T-helper 1 cell treated with Interleukin-12 subunit alpha and Interleukin-12 subunit beta and Interleukin-4 antibody, amounts not matched to agents 30 μg/mL and 1 μg/mL, for 36 hours (primary cell): ENCODE data around the gene TRAPPC8.
"Not testable (repeated sequence)": the region's sequence is repeated elsewhere in the genome, so short reads cannot be mapped to it uniquely, and the experiment has no call there.

Experiments used
- H3K27ac Mint-ChIP-seq: one replicate; pipeline ENCODE4 v1.8.0; 2021; ENCODE audit warnings: mild to moderate bottlenecking, mixed read lengths
- H3K27me3 Mint-ChIP-seq: one replicate; pipeline ENCODE4 v1.8.0; 2021; ENCODE audit warnings: low read depth, mixed read lengths
- H3K36me3 Mint-ChIP-seq: one replicate; pipeline ENCODE4 v1.8.0; 2021; ENCODE audit warnings: low read depth, mixed read lengths
- H3K4me1 Mint-ChIP-seq: one replicate; pipeline ENCODE4 v1.8.0; 2021; ENCODE audit warnings: low read depth, mixed read lengths
- H3K4me3 Mint-ChIP-seq: one replicate; pipeline ENCODE4 v1.8.0; 2021; ENCODE audit warnings: mild to moderate bottlenecking, moderate library complexity, mixed read lengths
- H3K9me3 Mint-ChIP-seq: one replicate; pipeline ENCODE4 v1.8.0; 2021; ENCODE audit warnings: mixed read lengths

Gene TRAPPC8

DNA sequence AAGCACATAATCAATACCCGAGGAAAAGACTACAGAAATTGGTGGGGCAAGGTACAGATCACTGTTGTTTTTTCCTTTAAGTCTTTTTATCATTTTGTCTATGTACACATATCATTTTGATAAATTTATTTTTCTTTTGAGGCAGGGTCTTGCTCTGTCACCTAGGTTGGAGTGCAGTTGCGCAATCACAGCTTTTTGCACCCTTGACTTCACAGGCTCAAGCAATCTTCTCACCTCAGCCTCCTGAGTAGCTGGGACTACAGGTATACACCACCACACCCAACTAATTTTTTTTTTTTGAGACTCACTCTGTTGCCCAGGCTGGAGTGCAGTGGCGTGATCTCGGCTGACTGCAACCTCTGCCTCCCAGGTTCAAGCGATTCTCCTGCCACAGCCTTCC, 15.9 kb downstream of the TRAPPC8 start:
- not testable (repeated sequence) for H3K4me1 Mint-ChIP-seq, H3K27ac Mint-ChIP-seq, H3K4me3 Mint-ChIP-seq, H3K9me3 Mint-ChIP-seq, H3K27me3 Mint-ChIP-seq
- peaks cover 35% of the 10 kb centered on the region for H3K36me3 Mint-ChIP-seq

- no peaks in the 10 kb centered on the region for H3K4me1 Mint-ChIP-seq
- peaks cover 14% of the 10 kb centered on the region for H3K36me3 Mint-ChIP-seq
- no peaks in the 10 kb centered on the region for H3K9me3 Mint-ChIP-seq
- H3K4me3 Mint-ChIP-seq = no peak overlapping the region
- no peak overlapping the region for H3K27ac Mint-ChIP-seq
- H3K27me3 Mint-ChIP-seq = no peaks in the 10 kb centered on the region
Observed at GRCh38 chr18:31920277-31920676, 22.7 kb downstream of the TRAPPC8 start.

DNA sequence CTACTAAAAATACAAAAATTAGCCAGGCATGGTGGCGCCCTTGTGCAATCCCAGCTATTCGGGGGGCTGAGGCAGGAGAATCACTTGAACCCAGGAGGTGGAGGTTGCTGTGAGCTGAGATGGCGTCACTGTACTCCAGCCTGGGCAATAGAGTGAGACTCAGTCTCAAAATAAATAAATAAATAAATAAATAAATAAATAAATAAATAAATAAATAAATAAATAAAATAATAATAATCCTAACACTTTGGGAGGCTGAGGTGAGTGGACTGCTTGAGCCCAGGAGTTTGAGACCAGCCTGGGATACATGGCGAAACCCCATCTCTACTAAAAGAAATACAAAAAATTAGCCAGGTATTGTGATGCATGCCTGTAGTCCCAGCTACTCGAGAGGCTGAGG, 23.6 kb downstream of the TRAPPC8 start:
- peaks cover 12% of the 10 kb centered on the region for H3K36me3 Mint-ChIP-seq
- H3K9me3 Mint-ChIP-seq, H3K4me1 Mint-ChIP-seq, H3K4me3 Mint-ChIP-seq, H3K27me3 Mint-ChIP-seq, H3K27ac Mint-ChIP-seq: not testable (repeated sequence)

DNA sequence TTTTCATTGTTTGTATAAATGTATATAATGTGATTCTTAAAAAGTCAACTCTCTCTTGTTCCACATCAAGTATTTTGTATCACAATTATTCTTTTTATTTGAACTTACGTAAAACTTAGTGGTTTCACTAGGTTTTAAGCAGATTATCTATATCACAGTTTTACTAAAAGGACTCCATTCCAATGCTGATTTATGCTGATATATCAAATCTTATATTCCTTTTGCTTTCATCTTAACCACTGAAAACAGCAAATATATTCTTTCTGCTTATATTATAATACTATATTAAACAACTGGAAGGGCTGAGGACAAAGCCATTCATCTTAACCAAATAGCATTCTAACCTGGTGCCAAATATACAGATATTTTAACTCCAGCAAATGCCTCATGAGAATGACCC, 24.2 kb downstream of the TRAPPC8 start:
- H3K36me3 Mint-ChIP-seq = peaks cover 12% of the 10 kb centered on the region
- no peaks in the 10 kb centered on the region for H3K4me1 Mint-ChIP-seq
- no peak overlapping the region for H3K4me3 Mint-ChIP-seq
- H3K9me3 Mint-ChIP-seq = no peaks in the 10 kb centered on the region
- no peak overlapping the region for H3K27ac Mint-ChIP-seq
- H3K27me3 Mint-ChIP-seq = no peaks in the 10 kb centered on the region

- no peaks in the 10 kb centered on the region for H3K27me3 Mint-ChIP-seq
- no peaks in the 10 kb centered on the region for H3K9me3 Mint-ChIP-seq
- H3K27ac Mint-ChIP-seq = no peak overlapping the region
- H3K4me3 Mint-ChIP-seq = no peak overlapping the region
- peaks cover under 1% of the 10 kb centered on the region for H3K4me1 Mint-ChIP-seq
- H3K36me3 Mint-ChIP-seq = peaks cover 23% of the 10 kb centered on the region
Observed at GRCh38 chr18:31901063-31901462, 41.9 kb downstream of the TRAPPC8 start.

DNA sequence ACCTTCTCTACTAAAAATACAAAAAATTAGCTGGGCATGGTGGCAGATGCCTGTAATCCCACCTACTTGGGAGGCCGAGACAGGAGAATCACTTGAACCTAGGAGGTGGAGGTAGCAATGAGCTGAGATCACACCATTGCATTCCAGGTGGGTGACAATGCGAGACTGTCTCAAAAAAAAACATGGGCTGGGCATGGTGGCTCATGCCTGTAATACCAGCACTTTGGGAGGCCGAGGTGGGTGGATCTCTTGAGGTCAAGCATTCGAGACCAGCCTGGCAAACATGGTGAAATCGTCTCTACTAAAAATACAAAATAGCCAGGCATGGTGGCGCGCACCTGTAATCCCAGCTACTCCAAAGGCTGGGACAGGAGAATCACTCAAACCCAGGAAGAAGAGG, 43.2 kb downstream of the TRAPPC8 start:
- not testable (repeated sequence) for H3K4me1 Mint-ChIP-seq, H3K27me3 Mint-ChIP-seq, H3K9me3 Mint-ChIP-seq, H3K27ac Mint-ChIP-seq, H3K4me3 Mint-ChIP-seq
- H3K36me3 Mint-ChIP-seq = peaks cover 30% of the 10 kb centered on the region

GRCh38 chr18:31892936-31893335, 50.0 kb downstream of the TRAPPC8 start:
- H3K36me3 Mint-ChIP-seq = peaks cover 36% of the 10 kb centered on the region
- H3K4me1 Mint-ChIP-seq = peaks cover 2% of the 10 kb centered on the region
- no peaks in the 10 kb centered on the region for H3K27me3 Mint-ChIP-seq
- H3K27ac Mint-ChIP-seq = no peak overlapping the region
- H3K4me3 Mint-ChIP-seq = no peak overlapping the region
- H3K9me3 Mint-ChIP-seq = no peaks in the 10 kb centered on the region

DNA sequence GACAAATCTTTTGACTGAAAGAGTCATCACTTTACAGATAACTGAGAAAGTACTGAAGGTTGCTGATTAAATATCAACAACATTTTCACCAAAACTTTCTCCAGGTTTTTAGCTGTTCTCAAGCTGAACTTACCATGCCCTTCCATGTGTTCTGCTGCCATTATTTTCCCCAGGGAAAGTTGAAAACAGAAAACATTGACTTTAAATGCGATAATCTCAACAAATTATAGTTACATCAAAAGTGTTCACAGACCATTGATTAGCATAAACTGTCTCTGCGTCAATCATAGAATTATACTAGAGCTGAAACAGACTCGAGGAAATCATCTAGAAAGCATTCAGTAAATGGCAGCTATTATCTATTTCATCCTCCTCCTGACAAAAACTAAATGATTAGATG, 51.4 kb downstream of the TRAPPC8 start:
- no peaks in the 10 kb centered on the region for H3K9me3 Mint-ChIP-seq
- peaks cover 40% of the 10 kb centered on the region for H3K36me3 Mint-ChIP-seq
- no peak overlapping the region for H3K27ac Mint-ChIP-seq
- H3K4me1 Mint-ChIP-seq = peaks cover 2% of the 10 kb centered on the region
- H3K27me3 Mint-ChIP-seq = no peaks in the 10 kb centered on the region
- H3K4me3 Mint-ChIP-seq = no peak overlapping the region

DNA sequence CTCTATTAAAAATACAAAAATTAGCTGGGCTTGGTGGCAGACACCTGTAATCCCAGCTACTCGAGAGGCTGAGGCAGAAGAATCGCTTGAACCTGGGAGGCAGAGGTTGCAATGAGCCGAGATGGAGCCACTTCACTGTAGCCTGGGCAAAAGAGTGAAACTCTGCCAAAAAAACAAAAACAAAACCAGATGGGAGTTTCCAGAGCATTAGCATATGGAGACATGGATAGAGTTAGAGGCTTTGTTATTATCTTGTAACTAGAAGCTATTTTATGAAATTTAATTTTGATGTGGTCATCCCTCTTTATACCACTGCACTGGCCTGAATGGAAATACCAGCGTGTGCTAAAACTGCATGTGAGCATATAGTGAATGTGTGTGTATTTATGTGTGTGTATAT, 58.9 kb downstream of the TRAPPC8 start:
- Mint-ChIP-seq H3K36me3 (peaks cover 58% of the 10 kb centered on the region), H3K4me3 (no peak overlapping the region), H3K27me3 (no peaks in the 10 kb centered on the region), H3K27ac (no peak overlapping the region), H3K9me3 (peaks cover 10% of the 10 kb centered on the region), H3K4me1 (no peaks in the 10 kb centered on the region)

DNA sequence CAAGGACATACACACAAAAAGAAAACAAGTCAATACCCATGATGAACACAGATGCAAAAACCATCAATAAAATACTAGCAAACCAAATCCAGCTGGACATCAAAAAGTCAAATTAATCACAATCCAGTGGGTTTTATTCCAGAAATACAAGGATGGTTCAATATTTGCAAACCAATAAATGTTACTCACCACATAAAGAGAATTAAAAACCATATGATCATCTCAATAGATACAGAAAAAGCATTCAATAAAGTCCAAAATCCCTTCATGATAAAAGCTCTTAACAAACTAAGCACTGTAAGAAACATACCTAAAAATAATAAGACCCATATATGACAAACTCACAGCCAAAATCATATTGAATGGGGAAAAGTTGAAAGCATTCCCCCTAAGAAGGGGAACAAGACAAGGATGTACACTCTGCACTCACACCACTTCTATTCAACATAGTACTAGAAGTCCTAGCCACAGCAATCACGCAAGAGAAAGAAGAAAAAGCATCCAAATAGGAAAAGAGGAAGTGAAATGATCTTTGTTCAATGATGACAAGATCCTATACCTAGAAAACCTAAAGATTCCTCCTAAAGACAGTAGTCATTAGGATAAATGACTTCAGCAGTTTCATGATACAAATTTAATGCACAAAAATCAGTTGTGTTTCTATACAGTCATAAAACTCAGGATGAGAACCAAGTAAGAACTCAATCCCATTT, 62.6 kb downstream of the TRAPPC8 start:
- Mint-ChIP-seq H3K27me3 (no peaks in the 10 kb centered on the region), H3K4me3 (no peak overlapping the region), H3K4me1 (peaks cover 5% of the 10 kb centered on the region), H3K36me3 (peaks cover 54% of the 10 kb centered on the region), H3K27ac (no peak overlapping the region), H3K9me3 (peaks cover 10% of the 10 kb centered on the region)

DNA sequence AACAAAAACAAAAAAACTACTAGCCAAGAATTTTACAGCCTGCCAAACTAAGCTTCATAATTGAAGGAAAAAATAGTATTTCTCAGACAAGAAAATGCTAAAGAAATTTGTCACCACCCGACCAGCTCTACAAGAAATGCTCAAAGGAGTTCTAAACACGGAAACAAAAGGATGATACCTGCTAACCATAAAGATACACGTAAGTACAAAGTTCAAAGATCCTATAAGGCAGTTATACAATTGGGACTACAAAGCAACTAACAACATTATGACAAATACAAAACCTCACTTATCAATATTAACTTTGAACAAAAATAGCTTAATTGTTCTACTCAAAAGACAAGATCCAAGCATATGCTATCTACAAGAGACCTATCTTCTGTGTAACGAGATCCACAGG, 64.6 kb downstream of the TRAPPC8 start:
- no peak overlapping the region for H3K27ac Mint-ChIP-seq
- H3K4me3 Mint-ChIP-seq = no peak overlapping the region
- H3K36me3 Mint-ChIP-seq = peaks cover 53% of the 10 kb centered on the region
- H3K27me3 Mint-ChIP-seq = no peaks in the 10 kb centered on the region
- peaks cover 5% of the 10 kb centered on the region for H3K4me1 Mint-ChIP-seq
- peaks cover 10% of the 10 kb centered on the region for H3K9me3 Mint-ChIP-seq

DNA sequence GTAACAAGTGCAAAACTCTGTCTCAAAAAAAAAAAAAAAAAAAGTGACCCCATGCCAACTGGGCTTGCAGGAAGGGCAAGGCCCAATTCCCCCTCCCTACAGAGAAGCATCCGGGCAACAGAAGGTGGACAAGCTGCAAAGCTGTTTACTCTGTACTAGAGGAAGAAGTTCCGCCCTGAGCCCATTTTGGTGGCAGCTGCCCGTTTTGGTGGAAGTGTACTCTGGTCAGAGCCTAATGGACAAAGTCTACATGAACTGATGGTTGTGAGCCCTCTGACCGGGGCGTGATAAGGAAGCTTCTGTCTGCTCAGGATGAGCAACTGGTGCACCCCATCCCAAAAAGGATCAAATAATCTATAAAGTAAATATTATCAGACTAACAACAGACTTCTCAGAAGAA, 65.0 kb downstream of the TRAPPC8 start:
- Mint-ChIP-seq H3K27ac (no peak overlapping the region), H3K4me3 (no peak overlapping the region), H3K4me1 (peaks cover 5% of the 10 kb centered on the region), H3K27me3 (no peaks in the 10 kb centered on the region), H3K36me3 (peaks cover 50% of the 10 kb centered on the region), H3K9me3 (peaks cover 10% of the 10 kb centered on the region)

- Mint-ChIP-seq H3K27ac (no peak overlapping the region), H3K4me3 (no peak overlapping the region), H3K9me3 (peaks cover 6% of the 10 kb centered on the region), H3K27me3 (no peaks in the 10 kb centered on the region), H3K36me3 (peaks cover 45% of the 10 kb centered on the region), H3K4me1 (peaks cover 5% of the 10 kb centered on the region)
Observed at GRCh38 chr18:31876707-31877106, 66.2 kb downstream of the TRAPPC8 start.

DNA sequence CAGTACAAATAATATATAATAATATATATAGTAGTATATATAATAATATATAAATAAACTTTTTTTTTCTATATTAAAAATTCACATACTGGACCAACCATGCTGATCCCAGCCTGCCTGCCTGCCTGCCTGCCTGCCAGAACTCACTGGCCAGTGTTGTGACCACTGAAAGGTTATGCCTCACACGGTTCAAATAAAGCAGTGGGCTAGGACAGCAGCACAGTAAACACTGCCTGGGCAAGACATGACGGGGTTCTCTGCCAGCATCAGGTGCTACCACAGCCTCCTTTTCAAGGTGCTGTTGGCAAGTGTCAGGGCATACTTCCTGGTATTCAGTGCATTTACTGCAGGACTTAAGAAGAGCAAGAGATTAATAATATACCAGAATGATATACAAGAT, 67.6 kb downstream of the TRAPPC8 start:
- H3K4me1 Mint-ChIP-seq = peaks cover 5% of the 10 kb centered on the region
- H3K27me3 Mint-ChIP-seq = no peaks in the 10 kb centered on the region
- H3K27ac Mint-ChIP-seq = no peak overlapping the region
- H3K36me3 Mint-ChIP-seq = peaks cover 34% of the 10 kb centered on the region
- peaks cover under 1% of the 10 kb centered on the region for H3K9me3 Mint-ChIP-seq
- H3K4me3 Mint-ChIP-seq = no peak overlapping the region

- H3K27ac Mint-ChIP-seq = no peak overlapping the region
Observed at GRCh38 chr18:31863103-31863502, 79.8 kb downstream of the TRAPPC8 start.

DNA sequence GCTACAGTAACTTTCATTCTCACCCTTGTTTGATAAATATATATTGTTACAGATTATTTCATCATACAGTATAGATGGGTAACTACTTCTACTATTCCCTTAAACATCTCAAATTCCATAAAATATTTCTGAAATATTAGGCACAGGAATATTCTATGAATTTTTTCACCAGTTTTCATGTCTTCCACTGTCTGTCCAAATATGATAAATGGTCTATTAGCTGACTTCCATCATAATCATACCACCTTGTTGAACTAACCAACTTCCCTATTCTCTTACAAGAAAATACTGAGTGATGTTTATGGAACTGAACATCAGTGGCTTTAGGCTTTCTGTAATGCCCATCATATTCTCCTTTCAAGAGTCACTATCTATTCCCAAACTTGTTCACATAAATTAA, 82.4 kb downstream of the TRAPPC8 start:
- Mint-ChIP-seq H3K4me1 (no peaks in the 10 kb centered on the region), H3K27ac (no peak overlapping the region), H3K9me3 (no peaks in the 10 kb centered on the region), H3K4me3 (no peak overlapping the region), H3K36me3 (peaks cover 24% of the 10 kb centered on the region), H3K27me3 (no peaks in the 10 kb centered on the region)

More at GRCh38 chr18:31863103-31863502, 79.8 kb downstream of the TRAPPC8 start:
- H3K4me3 Mint-ChIP-seq = no peak overlapping the region
- H3K4me1 Mint-ChIP-seq = no peaks in the 10 kb centered on the region
- H3K9me3 Mint-ChIP-seq = no peaks in the 10 kb centered on the region
- H3K27me3 Mint-ChIP-seq = no peaks in the 10 kb centered on the region
- peaks cover 20% of the 10 kb centered on the region for H3K36me3 Mint-ChIP-seq
